Activated CD4-positive, alpha-beta T cell treated with anti-CD3 and anti-CD28 coated beads, Interleukin-2, Interleukin-6, amounts not matched to agents 100 ng/mL and 50 ng/mL, durations not matched to agents 16 hours and 8 hours (primary cell): ENCODE results near the gene GPR78.
"Not testable (repeated sequence)": the region's sequence is repeated elsewhere in the genome, so short reads cannot be mapped to it uniquely, and the experiment has no call there.

Source experiments
- DNase-seq: peaks from one replicate; pipeline ENCODE4 v3.0.0-alpha.2; 2020

The GPR78 gene

DNA sequence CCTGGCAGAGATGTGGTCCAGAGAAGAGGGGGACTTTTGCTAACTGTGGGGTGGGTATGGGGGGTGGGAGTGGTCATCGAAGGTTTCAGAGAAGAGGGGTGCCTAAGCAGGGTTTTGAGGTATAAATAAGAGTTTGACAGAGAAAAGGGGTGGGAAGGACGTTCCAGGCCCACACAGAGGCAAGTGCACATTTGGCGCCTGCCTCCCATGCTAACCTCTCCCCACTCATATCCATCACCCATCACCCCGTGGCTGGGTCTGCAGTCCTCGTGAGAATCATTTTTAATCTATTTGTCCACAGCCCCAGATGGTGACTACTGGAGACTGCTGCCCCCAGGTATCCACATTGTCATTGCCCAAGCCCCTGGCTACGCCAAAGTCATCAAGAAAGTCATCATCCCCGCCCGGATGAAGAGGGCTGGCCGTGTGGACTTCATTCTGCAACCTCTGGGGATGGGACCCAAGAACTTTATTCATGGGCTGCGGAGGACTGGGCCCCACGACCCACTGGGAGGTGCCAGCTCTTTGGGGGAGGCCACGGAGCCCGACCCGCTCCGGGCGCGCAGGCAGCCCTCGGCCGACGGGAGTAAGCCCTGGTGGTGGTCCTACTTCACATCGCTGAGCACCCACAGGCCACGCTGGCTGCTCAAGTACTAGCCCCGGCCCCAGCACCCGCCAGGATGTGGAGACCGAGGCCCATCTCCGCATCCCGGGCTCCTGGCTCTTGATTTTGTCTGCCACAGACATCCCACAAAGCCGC lies 38.9 kb downstream of the GPR78 start:
- DNase-seq, result no peak

DNA sequence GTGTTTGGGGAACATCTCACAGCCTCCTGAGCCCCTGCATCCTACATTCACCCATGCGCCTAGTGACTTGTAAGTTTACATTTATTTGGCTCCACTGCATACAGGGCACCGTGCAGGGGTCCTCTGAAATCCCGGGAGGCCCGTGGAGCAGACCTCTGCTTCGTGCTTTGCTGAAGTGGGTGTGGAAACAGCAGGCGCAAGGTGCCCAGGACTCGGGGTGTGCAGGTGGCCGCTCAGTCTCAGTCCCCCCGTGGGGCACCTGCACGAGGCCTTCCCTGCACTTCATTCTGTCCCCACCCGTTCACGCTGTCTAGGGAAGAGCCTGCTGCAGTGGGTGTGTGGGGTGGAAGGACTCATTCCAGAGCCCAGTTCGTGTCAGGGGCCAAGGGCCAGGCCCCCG lies 40.9 kb downstream of the GPR78 start:
- DNase-seq, result not testable (repeated sequence)

GRCh38 chr4:8624601-8625272 lies 44.5 kb downstream of the GPR78 start:
- not testable (repeated sequence) for DNase-seq

GRCh38 chr4:8630240-8630905 lies 50.2 kb downstream of the GPR78 start:
- DNase-seq, result not testable (repeated sequence)

- DNase-seq, result not testable (repeated sequence)
These were observed 51.7 kb downstream of the GPR78 start for GRCh38 chr4:8631896-8632295.

DNA sequence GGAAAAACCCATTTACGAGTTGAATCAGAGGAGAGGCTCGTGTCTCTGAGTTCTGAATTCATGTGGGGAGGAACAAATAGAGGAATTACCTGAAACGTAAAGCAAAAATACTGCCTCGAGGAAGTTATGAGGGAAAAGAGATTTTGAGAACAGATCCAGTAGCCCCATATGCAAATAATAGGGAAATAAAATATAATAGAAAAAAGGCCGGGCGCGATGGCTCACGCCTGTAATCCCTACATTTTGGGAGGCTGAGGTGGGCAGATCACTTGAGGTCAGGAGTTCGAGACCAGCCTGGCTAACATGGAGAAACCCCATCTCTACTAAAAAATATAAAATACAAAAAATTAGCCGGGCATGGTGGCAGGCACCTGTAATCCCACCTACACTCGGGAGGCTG lies 54.6 kb downstream of the GPR78 start:
- not testable (repeated sequence) for DNase-seq

GRCh38 chr4:8635897-8636554 lies 55.8 kb downstream of the GPR78 start:
- DNase-seq, result not testable (repeated sequence)
